Measurements from ENCODE around the gene AMZ1. TPM values are rescaled to one million over a fixed set of nuclear protein-coding genes. Genes with fewer than 3 reads are reported as not detected.
"Not testable (repeated sequence)": the region's sequence is repeated elsewhere in the genome, so short reads cannot be mapped to it uniquely, and the experiment has no call there.

Gene AMZ1
- total RNA-seq, 2 experiments from 2014 or later = 0.17 TPM

GRCh38 chr7:2680792-2681490 lies 7.1 kb upstream of the AMZ1 start:
- H3K4me1 Mint-ChIP-seq = no peaks in the 10 kb centered on the region
- POLR2A ChIA-PET = interaction anchor here (1.3 kb wide), 1 partner anchor 18 kb away, joined by 3 read pairs; no protein-coding TSS in a partner anchor
- peaks cover 30% of the 10 kb centered on the region for H3K27me3 Mint-ChIP-seq
- no peak overlapping the region for H3K27ac Mint-ChIP-seq
- ATAC-seq (ENCODE audit: low read depth) = peak; percentile 59
- peak; percentile 70 for DNase-seq
- no peaks in the 10 kb centered on the region for H3K9me3 Mint-ChIP-seq
- no peak overlapping the region for H3K4me3 Mint-ChIP-seq
- no peaks in the 10 kb centered on the region for H3K36me3 Mint-ChIP-seq

- Mint-ChIP-seq H3K9me3 (no peaks in the 10 kb centered on the region), H3K4me3 (no peak overlapping the region), H3K36me3 (no peaks in the 10 kb centered on the region), H3K27me3 (peaks cover 38% of the 10 kb centered on the region), H3K4me1 (no peaks in the 10 kb centered on the region), H3K27ac (peak overlapping the region; percentile 53)
- DNase-seq (no peak), ATAC-seq (ENCODE audit: low read depth) (no peak)
- POLR2A ChIA-PET = interaction anchor here (1.3 kb wide), 1 partner anchor 17 kb away, joined by 3 read pairs; no protein-coding TSS in a partner anchor
Measured at GRCh38 chr7:2681929-2682799, 5.8 kb upstream of the AMZ1 start.

GRCh38 chr7:2684501-2684900 lies 3.5 kb upstream of the AMZ1 start:
- no peaks in the 10 kb centered on the region for H3K9me3 Mint-ChIP-seq
- H3K36me3 Mint-ChIP-seq = no peaks in the 10 kb centered on the region
- H3K4me3 Mint-ChIP-seq = no peak overlapping the region
- H3K27ac Mint-ChIP-seq = no peak overlapping the region
- peaks cover 7% of the 10 kb centered on the region for H3K4me1 Mint-ChIP-seq
- DNase-seq (no peak), ATAC-seq (ENCODE audit: low read depth) (no peak)
- H3K27me3 Mint-ChIP-seq = peaks cover 51% of the 10 kb centered on the region
- POLR2A ChIA-PET = interaction anchor here (0.7 kb wide), 1 partner anchor 30 kb away, joined by 4 read pairs; no protein-coding TSS in a partner anchor

- ATAC-seq (ENCODE audit: low read depth) (no peak), DNase-seq (no peak)
- Mint-ChIP-seq H3K27ac (no peak overlapping the region), H3K9me3 (no peaks in the 10 kb centered on the region), H3K36me3 (no peaks in the 10 kb centered on the region), H3K27me3 (peaks cover 61% of the 10 kb centered on the region), H3K4me3 (no peak overlapping the region), H3K4me1 (peaks cover 12% of the 10 kb centered on the region)
- POLR2A ChIA-PET = interaction anchor here (1.5 kb wide), 1 partner anchor 13 kb away, joined by 3 read pairs; no protein-coding TSS in a partner anchor
Measured at GRCh38 chr7:2686101-2686500, 1.9 kb upstream of the AMZ1 start.

- Mint-ChIP-seq H3K36me3 (no peaks in the 10 kb centered on the region), H3K27ac (no peak overlapping the region), H3K4me1 (peaks cover 12% of the 10 kb centered on the region), H3K4me3 (no peak overlapping the region), H3K27me3 (peaks cover 66% of the 10 kb centered on the region), H3K9me3 (no peaks in the 10 kb centered on the region)
- ATAC-seq (ENCODE audit: low read depth) = no peak
- POLR2A ChIA-PET = no interaction called here
- no peak for DNase-seq
Measured at GRCh38 chr7:2687338-2687869, 598 bp upstream of the AMZ1 start.

- H3K4me1 Mint-ChIP-seq = peaks cover 12% of the 10 kb centered on the region
- ATAC-seq (ENCODE audit: low read depth) (peak; percentile 30), DNase-seq (no peak)
- POLR2A ChIA-PET = no interaction called here
- peaks cover 67% of the 10 kb centered on the region for H3K27me3 Mint-ChIP-seq
- peak overlapping the region; percentile 16 for H3K4me3 Mint-ChIP-seq
- peak overlapping the region; percentile 54 for H3K27ac Mint-ChIP-seq
- H3K36me3 Mint-ChIP-seq = no peaks in the 10 kb centered on the region
- H3K9me3 Mint-ChIP-seq = no peaks in the 10 kb centered on the region
Measured at GRCh38 chr7:2688409-2689342, 674 bp downstream of the AMZ1 start.

DNA sequence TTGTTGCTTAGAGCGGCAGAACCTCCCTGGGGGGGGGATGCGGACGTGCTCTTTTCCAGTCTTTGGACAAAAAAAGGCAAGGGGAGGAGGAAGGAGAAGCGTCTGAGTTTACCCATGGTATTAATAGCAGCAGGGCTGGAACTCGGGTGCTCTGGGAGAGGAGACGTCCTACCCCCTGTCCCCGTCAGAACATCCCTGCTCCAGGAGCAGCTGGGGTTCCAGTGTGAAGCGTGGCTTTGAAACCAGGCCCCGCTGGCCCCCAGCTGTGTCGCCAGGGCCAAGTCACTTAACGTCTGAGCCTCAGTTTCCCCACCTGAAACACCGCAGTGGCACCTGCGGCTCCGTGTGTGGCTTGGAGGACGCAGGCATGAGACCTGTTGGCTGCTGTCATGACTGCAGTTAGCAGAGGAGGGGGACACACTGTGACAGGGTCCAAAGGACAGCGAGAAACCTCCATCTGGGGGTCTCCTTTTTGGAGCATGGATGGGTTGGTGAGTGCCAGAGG lies 1.4 kb downstream of the AMZ1 start:
- Mint-ChIP-seq H3K27me3 (peaks cover 69% of the 10 kb centered on the region), H3K27ac (no peak overlapping the region), H3K4me3 (peak overlapping the region; percentile 16), H3K36me3 (no peaks in the 10 kb centered on the region), H3K9me3 (no peaks in the 10 kb centered on the region), H3K4me1 (peaks cover 12% of the 10 kb centered on the region)
- DNase-seq (no peak), ATAC-seq (ENCODE audit: low read depth) (no peak)
- POLR2A ChIA-PET = interaction anchor here (1.2 kb wide), 1 partner anchor 10 kb away, joined by 5 read pairs; no protein-coding TSS in a partner anchor

- H3K27ac Mint-ChIP-seq = no peak overlapping the region
- POLR2A ChIA-PET = interaction anchor here (0.6 to 1.2 kb wide), 3 partner anchors 9 to 283 kb away, joined by 3 to 5 read pairs (median 3); no protein-coding TSS in a partner anchor
- H3K27me3 Mint-ChIP-seq = peaks cover 67% of the 10 kb centered on the region
- peaks cover 12% of the 10 kb centered on the region for H3K4me1 Mint-ChIP-seq
- no peak overlapping the region for H3K4me3 Mint-ChIP-seq
- no peaks in the 10 kb centered on the region for H3K9me3 Mint-ChIP-seq
- ATAC-seq (ENCODE audit: low read depth) (no peak), DNase-seq (no peak)
- no peaks in the 10 kb centered on the region for H3K36me3 Mint-ChIP-seq
Measured at GRCh38 chr7:2689951-2690705, 2.1 kb downstream of the AMZ1 start.

DNA sequence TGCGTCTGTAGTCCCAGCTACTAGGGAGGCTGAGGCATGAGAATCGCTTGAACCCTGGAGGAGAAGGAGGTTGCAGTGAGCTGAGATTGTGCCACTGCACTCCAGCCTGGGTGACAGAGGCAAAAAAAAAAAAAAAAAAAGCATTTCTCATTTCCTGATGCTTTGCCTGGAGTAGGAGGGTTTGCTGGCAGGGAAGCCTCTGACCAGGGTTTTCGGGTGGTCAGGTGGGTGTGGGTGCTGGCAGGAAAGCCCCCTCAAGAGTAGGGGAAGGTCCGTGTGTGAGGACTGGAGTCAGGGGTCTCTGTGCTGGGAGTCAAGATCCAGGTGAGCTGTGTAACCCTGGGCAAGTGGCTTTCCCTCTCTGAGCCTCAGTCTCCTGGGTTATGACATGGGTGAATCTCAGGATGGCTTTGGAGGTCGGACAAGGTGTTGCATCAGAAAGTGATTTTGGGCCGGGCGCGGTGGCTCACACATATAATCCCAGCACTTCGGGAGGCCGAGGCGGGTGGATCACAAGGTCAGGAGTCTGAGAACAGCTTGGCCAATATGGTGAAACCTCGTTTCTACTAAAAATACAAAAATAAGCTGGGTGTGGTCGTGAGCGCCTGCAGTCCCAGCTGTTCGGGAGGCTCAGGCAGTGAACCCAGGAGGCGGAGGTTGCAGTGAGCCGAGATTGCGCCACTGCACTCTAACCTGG lies 3.2 kb downstream of the AMZ1 start:
- ATAC-seq (ENCODE audit: low read depth) (no peak), DNase-seq (no peak)
- Mint-ChIP-seq H3K27me3 (peaks cover 59% of the 10 kb centered on the region), H3K36me3 (no peaks in the 10 kb centered on the region), H3K4me3 (no peak overlapping the region), H3K9me3 (no peaks in the 10 kb centered on the region), H3K27ac (no peak overlapping the region), H3K4me1 (peaks cover 12% of the 10 kb centered on the region)
- POLR2A ChIA-PET = interaction anchor here (0.6 kb wide), 1 partner anchor 266 kb away, joined by 3 read pairs; no protein-coding TSS in a partner anchor

DNA sequence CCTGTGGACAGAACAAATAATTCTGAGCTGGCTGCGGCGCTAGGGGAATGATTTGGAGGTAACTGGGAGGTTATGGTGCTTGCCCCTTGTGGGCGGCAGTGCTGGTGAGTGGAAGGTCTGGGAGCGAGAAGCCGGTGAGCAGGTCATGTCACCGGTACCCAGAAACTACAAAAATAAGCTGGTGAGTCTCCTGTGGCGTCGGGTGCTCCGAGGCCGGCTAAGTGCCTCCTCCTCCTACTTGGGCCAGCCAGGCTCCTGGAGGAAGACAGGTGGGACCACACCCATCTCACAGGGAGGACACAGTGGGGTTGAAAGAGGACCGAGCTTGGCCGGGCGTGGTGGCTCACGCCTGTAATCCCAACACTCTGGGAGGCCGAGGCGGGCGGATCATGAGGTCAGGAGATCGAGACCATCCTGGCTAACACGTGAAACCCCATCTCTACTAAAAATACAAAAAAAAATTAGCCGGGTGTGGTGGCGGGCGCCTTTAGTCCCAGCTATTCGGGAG lies 4.0 kb downstream of the AMZ1 start:
- H3K27ac Mint-ChIP-seq; H3K4me3 Mint-ChIP-seq; H3K36me3 Mint-ChIP-seq; ATAC-seq (ENCODE audit: low read depth); H3K9me3 Mint-ChIP-seq; DNase-seq; POLR2A ChIA-PET: not testable (repeated sequence)
- Mint-ChIP-seq H3K27me3 (peaks cover 55% of the 10 kb centered on the region), H3K4me1 (peaks cover 12% of the 10 kb centered on the region)

- Mint-ChIP-seq H3K4me3 (no peak overlapping the region), H3K27ac (no peak overlapping the region), H3K4me1 (peaks cover 14% of the 10 kb centered on the region), H3K9me3 (no peaks in the 10 kb centered on the region), H3K36me3 (no peaks in the 10 kb centered on the region), H3K27me3 (peaks cover 53% of the 10 kb centered on the region)
- no peak for ATAC-seq (ENCODE audit: low read depth)
- no peak for DNase-seq
- POLR2A ChIA-PET = no interaction called here
Measured at GRCh38 chr7:2692543-2692942, 4.5 kb downstream of the AMZ1 start.
